Measurements from ENCODE around the gene CSH2.

CSH2 gene

GRCh38 chr17:63841350-63842172 lies 31.9 kb downstream of the CSH2 start:
- TF ChIP-seq CTCF (IDR thresholded peaks at IDR 0.05), result no peak
- peaks cover 24% of the 10 kb centered on the region for H3K27me3 Mint-ChIP-seq (ENCODE audit: low read depth, poor library complexity)
- H3K4me1 Mint-ChIP-seq, result peaks cover 41% of the 10 kb centered on the region
- no peaks in the 10 kb centered on the region for H3K9me3 Mint-ChIP-seq
- DNase-seq, result peak; percentile 46
- peak overlapping the region; percentile 99 for H3K27ac Mint-ChIP-seq
- H3K4me3 Mint-ChIP-seq, result peak overlapping the region; percentile 98
- peaks cover 7% of the 10 kb centered on the region for H3K36me3 Mint-ChIP-seq (ENCODE audit: low read depth)

GRCh38 chr17:63840591-63841349 lies 32.7 kb downstream of the CSH2 start:
- peaks cover 10% of the 10 kb centered on the region for H3K36me3 Mint-ChIP-seq (ENCODE audit: low read depth)
- no peaks in the 10 kb centered on the region for H3K9me3 Mint-ChIP-seq
- peak overlapping the region; percentile 98 for H3K4me3 Mint-ChIP-seq
- DNase-seq, result no peak
- peak overlapping the region; percentile 99 for H3K27ac Mint-ChIP-seq
- H3K4me1 Mint-ChIP-seq, result peaks cover 41% of the 10 kb centered on the region
- peaks cover 17% of the 10 kb centered on the region for H3K27me3 Mint-ChIP-seq (ENCODE audit: low read depth, poor library complexity)
- no peak for TF ChIP-seq CTCF (IDR thresholded peaks at IDR 0.05)

- DNase-seq, result no peak
Observed at GRCh38 chr17:63838631-63839171, 34.8 kb downstream of the CSH2 start.

GRCh38 chr17:63837962-63838600 lies 35.4 kb downstream of the CSH2 start:
- Mint-ChIP-seq H3K4me1 (peaks cover 37% of the 10 kb centered on the region), H3K27me3 (ENCODE audit: low read depth, poor library complexity) (no peaks in the 10 kb centered on the region), H3K4me3 (no peak overlapping the region), H3K9me3 (no peaks in the 10 kb centered on the region), H3K27ac (peak overlapping the region; percentile 48), H3K36me3 (ENCODE audit: low read depth) (peaks cover 32% of the 10 kb centered on the region)
- no peak for TF ChIP-seq CTCF (IDR thresholded peaks at IDR 0.05)
- DNase-seq, result no peak

More at GRCh38 chr17:63838631-63839171, 34.8 kb downstream of the CSH2 start:
- no peaks in the 10 kb centered on the region for H3K9me3 Mint-ChIP-seq
- TF ChIP-seq CTCF (IDR thresholded peaks at IDR 0.05), result no peak
- H3K27ac Mint-ChIP-seq, result peak overlapping the region; percentile 95
- H3K36me3 Mint-ChIP-seq (ENCODE audit: low read depth), result peaks cover 29% of the 10 kb centered on the region
- peaks cover 39% of the 10 kb centered on the region for H3K4me1 Mint-ChIP-seq
- H3K27me3 Mint-ChIP-seq (ENCODE audit: low read depth, poor library complexity), result no peaks in the 10 kb centered on the region
- peak overlapping the region; percentile 46 for H3K4me3 Mint-ChIP-seq

- DNase-seq, result no peak
- Mint-ChIP-seq H3K9me3 (no peaks in the 10 kb centered on the region), H3K27me3 (ENCODE audit: low read depth, poor library complexity) (no peaks in the 10 kb centered on the region), H3K4me3 (no peak overlapping the region), H3K4me1 (peaks cover 37% of the 10 kb centered on the region), H3K27ac (no peak overlapping the region), H3K36me3 (ENCODE audit: low read depth) (peaks cover 32% of the 10 kb centered on the region)
- TF ChIP-seq CTCF (IDR thresholded peaks at IDR 0.05), result no peak
Observed at GRCh38 chr17:63837480-63837879, 36.0 kb downstream of the CSH2 start.
